ENCODE measurements around the gene THBS3. TPM values are rescaled to one million over a fixed set of nuclear protein-coding genes. Genes with fewer than 3 reads are reported as not detected.

Gene THBS3
- total and polyA plus RNA-seq, 2 of the 13 experiments (the other 11 are each of a cell fraction or from before 2014, with no cell fraction given): 0.86 to 3.6 TPM

DNA sequence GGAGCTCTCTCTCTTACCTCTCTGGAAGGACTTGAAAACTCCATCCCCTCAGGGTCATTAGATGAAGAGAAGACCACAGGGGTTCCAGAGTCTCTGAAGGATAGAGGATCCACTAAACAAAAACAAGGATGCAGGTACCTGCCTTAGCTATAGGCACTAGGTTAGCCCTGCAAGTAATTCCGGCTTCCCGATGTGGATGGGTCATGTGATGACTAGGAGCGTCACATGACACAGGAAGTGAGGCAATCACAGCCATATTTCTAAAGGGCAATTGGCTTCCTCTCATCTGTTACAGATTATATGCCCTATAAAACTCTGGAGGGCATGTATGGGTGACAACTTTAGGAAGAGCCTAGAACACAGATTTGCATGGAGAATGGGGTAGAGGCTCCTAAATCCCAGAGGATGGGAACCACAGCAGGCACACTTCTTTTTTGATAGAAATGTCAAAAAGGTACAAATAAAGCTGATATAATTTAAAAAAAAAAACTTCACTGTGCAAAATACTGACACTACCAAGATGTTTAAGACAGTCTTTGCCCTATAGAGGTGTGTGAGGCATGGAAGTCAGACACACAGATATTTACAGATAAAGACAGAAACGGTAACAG, 33.5 kb upstream of the THBS3 start (continued):
- TF ChIP-seq MIXL1 (CRISPR knock-in tag; IDR thresholded peaks at IDR 0.05) (peak; percentile 66; the same call in 1 of the 2 replicates), ZHX1 (CRISPR knock-in tag; IDR thresholded peaks at IDR 0.05; ENCODE audit: low read depth) (no peak), CEBPB (IDR thresholded peaks at IDR 0.05; ENCODE audit: borderline replicate concordance, low read depth, low read length) (peak; percentile 89), ZNF792 (CRISPR knock-in tag; IDR thresholded peaks at IDR 0.05) (0 out of 2 replicates have a peak, but pooled peaks have one; percentile 16), WIZ (CRISPR knock-in tag; IDR thresholded peaks at IDR 0.05) (no peak), ETV5 (CRISPR knock-in tag; IDR thresholded peaks at IDR 0.05; ENCODE audit: borderline replicate concordance) (peak; percentile 88; the same call in 1 of the 2 replicates), PRDM10 (CRISPR knock-in tag; IDR thresholded peaks at IDR 0.05; ENCODE audit: low read depth) (0 out of 2 replicates have a peak, but pooled peaks have one; percentile 41), MXI1 (IDR thresholded peaks at IDR 0.05; ENCODE audit: borderline replicate concordance, low read depth, low read length) (peak; percentile 23; the same call in 1 of the 3 replicates), KLF16 (CRISPR knock-in tag; IDR thresholded peaks at IDR 0.05) (peak in 1 of 2 experiments; percentile 73; a peak in 1 of 4 replicates), FOXA3 (CRISPR knock-in tag; IDR thresholded peaks at IDR 0.05) (peak; percentile 53; the same call in 1 of the 2 replicates), HMG20A (CRISPR knock-in tag; IDR thresholded peaks at IDR 0.05; ENCODE audit: borderline replicate concordance) (0 out of 2 replicates have a peak, but pooled peaks have one; percentile 9), ZNF652 (CRISPR knock-in tag; IDR thresholded peaks at IDR 0.05; ENCODE audit: borderline replicate concordance, low read depth) (no peak), IRF2 (CRISPR knock-in tag; IDR thresholded peaks at IDR 0.05) (peak; percentile 91), TFE3 (CRISPR knock-in tag; IDR thresholded peaks at IDR 0.05) (peak; percentile 89), ZBTB33 (CRISPR knock-in tag; IDR thresholded peaks at IDR 0.05) (peak; percentile 40; the same call in 1 of the 2 replicates), HOXA3 (CRISPR knock-in tag; IDR thresholded peaks at IDR 0.05) (peak; percentile 90)
- TF ChIP-seq, protein P1, sequence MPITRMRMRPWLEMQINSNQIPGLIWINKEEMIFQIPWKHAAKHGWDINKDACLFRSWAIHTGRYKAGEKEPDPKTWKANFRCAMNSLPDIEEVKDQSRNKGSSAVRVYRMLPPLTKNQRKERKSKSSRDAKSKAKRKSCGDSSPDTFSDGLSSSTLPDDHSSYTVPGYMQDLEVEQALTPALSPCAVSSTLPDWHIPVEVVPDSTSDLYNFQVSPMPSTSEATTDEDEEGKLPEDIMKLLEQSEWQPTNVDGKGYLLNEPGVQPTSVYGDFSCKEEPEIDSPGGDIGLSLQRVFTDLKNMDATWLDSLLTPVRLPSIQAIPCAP (CRISPR knock-in tag; IDR thresholded peaks at IDR 0.05; ENCODE audit: low read depth): no peak
